Activated naive CD8-positive, alpha-beta T cell (primary cell): ENCODE measurements around the gene DCUN1D4.
"Not testable (repeated sequence)": the region's sequence is repeated elsewhere in the genome, so short reads cannot be mapped to it uniquely, and the experiment has no call there.

Experiments
- H3K27ac Mint-ChIP-seq: one replicate; pipeline ENCODE4 v1.8.0; 2021; ENCODE audit warnings: mixed read lengths
- H3K27me3 Mint-ChIP-seq: one replicate; pipeline ENCODE4 v1.8.0; 2021; ENCODE audit warnings: mixed read lengths
- H3K36me3 Mint-ChIP-seq: one replicate; pipeline ENCODE4 v1.8.0; 2021; ENCODE audit warnings: mixed read lengths
- H3K4me1 Mint-ChIP-seq: one replicate; pipeline ENCODE4 v1.8.0; 2021; ENCODE audit warnings: low read depth, mixed read lengths
- H3K4me3 Mint-ChIP-seq: one replicate; pipeline ENCODE4 v1.8.0; 2021; ENCODE audit warnings: mild to moderate bottlenecking, mixed read lengths
- H3K9me3 Mint-ChIP-seq: one replicate; pipeline ENCODE4 v1.8.0; 2021; ENCODE audit warnings: low read depth, mixed read lengths

Gene DCUN1D4

DNA sequence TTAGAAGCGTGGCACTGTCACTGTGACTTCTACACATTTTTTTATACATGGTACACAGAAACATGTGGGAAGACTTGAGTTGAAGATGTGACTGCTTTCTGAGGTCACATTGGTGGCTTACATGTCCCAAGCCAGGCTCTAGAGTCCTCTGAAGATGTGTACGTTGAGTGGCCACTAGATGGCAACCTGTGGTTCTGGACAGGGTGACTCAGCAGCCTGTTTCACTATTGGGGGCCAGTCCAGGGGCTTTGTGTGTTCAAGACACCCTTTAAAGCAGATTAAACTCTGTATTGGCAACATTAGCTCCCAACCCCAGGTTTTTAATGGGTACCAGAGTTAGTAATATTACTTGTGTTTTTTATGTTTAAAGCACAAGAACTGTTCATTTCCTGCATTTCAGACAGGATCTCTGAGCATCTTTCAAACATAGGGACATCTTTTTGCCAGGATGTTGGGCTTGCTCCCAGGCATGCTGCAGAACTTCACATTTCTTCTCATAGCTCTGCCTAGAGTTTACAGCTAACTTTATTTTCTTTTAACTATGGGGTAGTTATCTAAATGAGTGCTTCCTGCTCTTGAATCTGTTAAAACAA lies 53.0 kb downstream of the DCUN1D4 start:
- no peak overlapping the region for H3K4me3 Mint-ChIP-seq
- no peaks in the 10 kb centered on the region for H3K9me3 Mint-ChIP-seq
- H3K4me1 Mint-ChIP-seq = peaks cover 14% of the 10 kb centered on the region
- peaks cover 20% of the 10 kb centered on the region for H3K36me3 Mint-ChIP-seq
- H3K27ac Mint-ChIP-seq = peak overlapping the region; percentile 10
- H3K27me3 Mint-ChIP-seq = no peaks in the 10 kb centered on the region

DNA sequence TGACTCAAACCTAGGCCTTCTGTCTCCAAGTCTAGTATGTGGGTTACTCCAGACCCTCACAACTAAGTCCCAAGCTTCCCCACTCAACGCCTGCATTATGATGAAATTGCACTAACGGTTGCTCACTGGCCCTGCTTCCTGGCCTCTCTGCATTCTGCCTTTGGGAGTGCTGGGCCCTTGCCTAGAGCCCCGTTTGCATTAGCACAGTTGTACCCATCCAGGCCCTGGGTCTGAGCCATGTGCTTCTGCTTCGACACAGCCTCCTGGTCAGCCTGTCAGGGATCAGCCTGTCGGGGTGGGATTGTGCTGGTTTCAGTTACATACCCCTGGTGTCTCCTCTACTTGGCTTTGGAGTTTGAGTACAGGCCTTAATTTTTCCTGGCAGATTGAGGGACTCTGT lies 58.4 kb downstream of the DCUN1D4 start:
- H3K9me3 Mint-ChIP-seq = no peaks in the 10 kb centered on the region
- no peaks in the 10 kb centered on the region for H3K27me3 Mint-ChIP-seq
- peaks cover 30% of the 10 kb centered on the region for H3K36me3 Mint-ChIP-seq
- H3K27ac Mint-ChIP-seq = no peak overlapping the region
- H3K4me3 Mint-ChIP-seq = no peak overlapping the region
- peaks cover 2% of the 10 kb centered on the region for H3K4me1 Mint-ChIP-seq

DNA sequence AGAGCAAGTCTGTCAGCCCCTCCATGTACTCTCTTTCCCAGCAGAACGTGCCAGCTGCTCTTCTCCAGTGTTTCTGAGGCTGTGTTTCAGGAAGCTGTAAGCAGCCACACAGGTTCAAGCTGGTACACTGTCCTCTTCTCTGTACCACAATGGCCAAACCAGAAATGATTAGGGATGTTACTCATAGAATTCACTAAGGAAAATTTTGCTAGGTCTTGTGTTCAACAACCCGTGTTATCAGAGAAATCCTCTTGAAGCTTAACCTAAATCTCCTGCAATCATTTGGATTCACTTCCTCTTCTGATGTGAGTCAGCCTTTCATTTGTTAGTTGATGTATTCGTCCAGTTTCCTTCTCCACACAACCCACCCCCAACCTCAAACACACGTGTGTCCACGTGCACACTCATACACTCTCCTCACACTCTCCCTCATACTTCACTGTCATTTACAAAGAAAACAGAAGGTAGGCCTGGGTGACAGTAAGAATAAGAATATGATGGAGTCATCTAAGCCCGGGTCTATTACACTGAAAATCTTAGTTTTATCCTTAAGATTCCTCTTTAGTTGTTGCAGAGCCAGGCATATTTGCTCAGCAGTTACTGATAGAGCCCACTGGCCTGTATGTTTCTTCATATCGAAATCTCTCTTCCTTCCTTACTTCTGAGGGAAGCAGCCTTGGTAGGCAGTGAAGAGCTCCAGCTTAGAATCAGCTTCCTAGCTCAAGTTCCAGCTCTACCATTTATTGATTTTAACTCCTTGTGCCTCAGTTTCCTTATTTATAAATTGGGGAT lies 63.4 kb downstream of the DCUN1D4 start:
- no peak overlapping the region for H3K4me3 Mint-ChIP-seq
- no peaks in the 10 kb centered on the region for H3K4me1 Mint-ChIP-seq
- H3K9me3 Mint-ChIP-seq = no peaks in the 10 kb centered on the region
- H3K27me3 Mint-ChIP-seq = no peaks in the 10 kb centered on the region
- H3K27ac Mint-ChIP-seq = peak overlapping the region; percentile 36
- H3K36me3 Mint-ChIP-seq = peaks cover 27% of the 10 kb centered on the region

DNA sequence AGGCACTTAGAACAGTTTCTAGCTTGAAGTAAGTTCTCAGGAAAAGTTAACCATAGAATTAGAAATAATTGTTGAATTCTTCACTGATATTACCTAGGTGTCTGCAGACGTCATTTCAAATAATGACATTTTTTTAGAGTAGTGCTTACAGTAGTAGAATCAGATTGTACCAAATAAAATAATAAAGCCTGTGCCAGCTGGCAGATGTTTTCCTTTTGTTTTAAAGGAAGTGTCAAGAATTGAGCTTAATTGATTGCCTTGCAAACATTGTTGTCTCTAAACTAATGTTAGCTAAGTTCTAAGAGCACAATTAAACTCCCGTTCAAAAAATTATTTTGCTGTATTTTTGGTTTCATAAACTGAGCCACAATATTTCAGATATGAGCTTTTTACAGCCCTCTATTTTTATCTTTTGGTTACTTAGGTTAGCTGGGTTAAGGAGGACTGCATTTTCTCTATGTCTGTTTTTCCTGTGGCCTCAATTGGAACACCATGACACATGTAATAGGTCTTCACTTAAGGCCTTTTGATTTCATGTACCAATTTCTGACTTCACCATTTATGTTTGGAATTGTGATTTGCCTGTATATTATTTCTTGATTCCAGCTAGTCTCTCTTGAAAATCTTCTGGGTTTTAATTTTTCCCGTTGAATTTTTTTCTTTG lies 64.2 kb downstream of the DCUN1D4 start:
- no peaks in the 10 kb centered on the region for H3K4me1 Mint-ChIP-seq
- H3K4me3 Mint-ChIP-seq = no peak overlapping the region
- peaks cover 27% of the 10 kb centered on the region for H3K36me3 Mint-ChIP-seq

DNA sequence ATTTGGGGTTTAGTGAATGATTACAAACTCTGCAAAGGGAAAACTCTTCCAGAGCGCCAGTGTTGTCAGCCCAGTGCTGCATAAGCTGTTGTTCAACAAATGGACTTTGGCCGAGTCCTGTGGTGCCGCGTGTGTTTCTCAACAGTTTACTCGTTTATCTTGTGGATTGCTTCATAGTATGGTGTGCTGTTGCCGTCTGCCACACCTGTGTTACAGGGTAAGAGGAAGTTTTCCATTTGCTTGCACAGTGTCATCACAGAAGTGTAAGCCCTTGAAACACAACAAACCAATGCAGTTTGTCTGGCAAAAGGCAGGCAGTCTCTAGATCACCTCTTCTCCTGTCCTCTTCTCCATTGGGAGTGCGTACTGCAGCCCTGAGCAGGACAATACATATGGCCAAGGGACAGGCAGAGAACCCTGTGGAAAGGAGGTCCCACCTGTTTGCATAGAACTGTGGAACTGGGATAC lies 66.3 kb downstream of the DCUN1D4 start:
- Mint-ChIP-seq H3K36me3 (peaks cover 29% of the 10 kb centered on the region), H3K27ac (no peak overlapping the region), H3K4me1 (no peaks in the 10 kb centered on the region), H3K9me3 (no peaks in the 10 kb centered on the region), H3K27me3 (no peaks in the 10 kb centered on the region), H3K4me3 (no peak overlapping the region)

More for the DNA sequence above, 64.2 kb downstream of the DCUN1D4 start:
- Mint-ChIP-seq H3K27ac (no peak overlapping the region), H3K27me3 (no peaks in the 10 kb centered on the region), H3K9me3 (no peaks in the 10 kb centered on the region)

DNA sequence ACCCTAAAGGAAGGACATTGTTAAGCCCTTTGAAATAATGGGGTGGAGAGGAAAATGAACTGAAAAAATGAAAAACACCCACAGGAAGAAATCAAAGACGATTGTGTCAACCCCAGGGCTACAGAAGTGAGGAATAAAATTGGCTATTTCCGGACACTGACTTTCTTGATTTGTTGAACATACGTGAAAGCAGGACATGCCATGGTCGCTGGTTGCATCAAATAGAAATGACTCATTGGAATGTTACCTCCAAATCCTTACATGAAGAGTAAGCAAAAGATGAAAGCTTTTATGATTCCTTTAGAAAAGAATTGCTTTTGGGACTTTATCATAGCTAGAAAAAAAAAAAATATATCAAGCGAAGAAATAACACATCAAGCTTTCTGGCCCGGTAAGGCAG lies 75.3 kb downstream of the DCUN1D4 start:
- no peaks in the 10 kb centered on the region for H3K4me1 Mint-ChIP-seq
- H3K9me3 Mint-ChIP-seq = peaks cover 24% of the 10 kb centered on the region
- no peak overlapping the region for H3K27ac Mint-ChIP-seq
- no peak overlapping the region for H3K4me3 Mint-ChIP-seq
- H3K27me3 Mint-ChIP-seq = no peaks in the 10 kb centered on the region
- peaks cover 23% of the 10 kb centered on the region for H3K36me3 Mint-ChIP-seq

DNA sequence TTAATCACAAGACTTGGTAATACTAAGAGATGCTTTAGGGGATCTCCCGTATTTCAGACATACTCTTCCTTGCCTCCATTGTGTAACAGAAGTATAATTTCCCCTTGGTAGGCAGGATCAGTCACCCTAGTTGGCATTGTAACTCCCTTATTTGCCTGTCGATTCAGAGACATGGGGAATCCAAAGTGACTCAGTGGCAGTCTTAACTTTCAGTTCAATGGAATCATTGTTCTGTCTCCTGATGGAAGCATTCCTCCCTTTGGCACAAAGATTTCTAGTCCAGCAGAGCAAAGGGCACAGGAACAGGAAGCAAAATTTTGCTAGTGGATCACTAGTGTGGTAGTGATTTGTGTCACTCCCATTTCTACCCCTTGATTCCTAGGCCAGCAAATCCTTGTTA lies 80.4 kb downstream of the DCUN1D4 start:
- Mint-ChIP-seq H3K36me3 (peaks cover 7% of the 10 kb centered on the region), H3K4me1 (no peaks in the 10 kb centered on the region), H3K27ac (no peak overlapping the region), H3K4me3 (no peak overlapping the region), H3K27me3 (no peaks in the 10 kb centered on the region), H3K9me3 (peaks cover 12% of the 10 kb centered on the region)

DNA sequence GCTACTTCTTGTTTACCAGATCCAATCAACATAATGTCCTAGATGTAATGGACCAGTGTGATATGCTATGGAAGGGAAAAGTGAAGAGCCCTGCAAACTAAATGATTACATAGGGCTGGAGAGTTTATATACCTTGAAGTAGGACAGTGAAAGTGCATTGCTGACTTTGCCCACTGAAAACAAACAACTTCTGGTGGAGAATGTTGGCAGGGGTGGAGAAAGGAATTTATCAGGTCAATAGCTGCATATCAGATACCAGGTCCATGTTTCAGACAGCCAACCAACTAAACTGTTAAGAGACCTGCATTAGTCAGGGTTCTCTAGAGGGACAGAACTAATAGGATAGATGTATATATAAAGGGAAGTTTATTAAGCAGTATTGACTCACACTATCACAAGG lies 82.4 kb downstream of the DCUN1D4 start:
- H3K4me1 Mint-ChIP-seq = no peaks in the 10 kb centered on the region
- H3K36me3 Mint-ChIP-seq = peaks cover under 1% of the 10 kb centered on the region
- no peak overlapping the region for H3K27ac Mint-ChIP-seq
- H3K27me3 Mint-ChIP-seq = peaks cover 7% of the 10 kb centered on the region
- H3K9me3 Mint-ChIP-seq = peaks cover under 1% of the 10 kb centered on the region
- H3K4me3 Mint-ChIP-seq = no peak overlapping the region

DNA sequence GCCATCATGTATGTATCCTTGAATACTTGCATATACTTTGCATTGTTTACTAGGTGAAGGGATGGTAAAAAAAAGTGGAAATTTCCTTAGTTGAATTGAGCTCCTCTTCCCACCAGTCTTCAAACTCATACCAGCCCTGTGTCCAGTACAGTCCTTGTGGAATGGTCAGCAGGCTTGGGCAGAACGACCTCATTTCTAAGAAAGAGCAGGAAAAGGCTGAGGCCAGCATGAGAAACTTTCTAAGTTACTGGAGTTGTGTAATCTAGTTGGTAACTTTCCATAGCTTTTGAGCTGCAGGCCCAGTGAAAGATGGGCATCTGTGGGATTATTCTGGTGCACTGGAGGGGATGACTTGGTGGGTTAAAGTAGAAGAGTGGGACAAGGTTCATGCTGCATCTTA lies 87.6 kb downstream of the DCUN1D4 start:
- Mint-ChIP-seq H3K36me3 (no peaks in the 10 kb centered on the region), H3K4me3 (no peak overlapping the region), H3K27ac (no peak overlapping the region), H3K9me3 (no peaks in the 10 kb centered on the region), H3K27me3 (peaks cover 15% of the 10 kb centered on the region), H3K4me1 (no peaks in the 10 kb centered on the region)

DNA sequence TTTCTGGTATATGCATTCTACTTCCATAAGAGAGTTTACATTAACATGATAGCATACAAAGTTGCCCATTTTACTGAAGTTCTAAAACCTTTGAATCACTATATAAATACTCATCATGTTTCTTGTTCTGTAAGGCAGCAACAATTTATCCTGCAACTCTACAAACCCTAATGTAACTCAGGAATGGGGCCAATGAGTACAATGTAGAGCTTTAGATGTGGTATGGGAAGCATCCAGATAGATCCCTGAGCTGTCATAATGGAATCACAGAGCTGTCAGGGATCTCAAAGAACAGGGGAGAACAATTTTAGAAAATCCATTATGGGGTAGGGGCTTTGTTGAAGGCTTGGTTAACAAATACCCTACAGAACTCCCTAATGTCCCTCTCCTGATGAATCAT lies 88.5 kb downstream of the DCUN1D4 start:
- Mint-ChIP-seq H3K9me3 (no peaks in the 10 kb centered on the region), H3K4me1 (no peaks in the 10 kb centered on the region), H3K27me3 (peaks cover 15% of the 10 kb centered on the region), H3K4me3 (no peak overlapping the region), H3K27ac (no peak overlapping the region), H3K36me3 (no peaks in the 10 kb centered on the region)

DNA sequence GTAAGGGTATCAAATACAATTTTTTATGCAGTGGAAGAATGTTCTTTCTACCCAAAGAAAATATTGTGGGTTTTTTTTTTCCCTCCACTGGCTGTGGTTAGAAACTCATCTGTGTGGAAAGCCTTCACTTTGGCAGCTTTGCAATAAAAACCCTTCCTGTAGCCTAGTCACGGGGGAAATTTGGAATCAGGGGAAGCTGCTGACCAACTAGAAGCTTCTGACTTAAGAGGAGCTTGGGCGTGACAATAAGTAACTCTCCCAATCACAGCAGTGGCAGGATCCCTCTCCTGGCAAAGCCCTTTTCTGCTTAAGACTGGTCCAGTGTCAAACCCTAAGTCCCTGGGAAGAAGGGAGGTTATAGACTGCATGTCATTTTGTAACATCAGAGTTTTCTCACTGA lies 89.3 kb downstream of the DCUN1D4 start:
- Mint-ChIP-seq H3K27ac (no peak overlapping the region), H3K36me3 (no peaks in the 10 kb centered on the region), H3K4me3 (no peak overlapping the region), H3K4me1 (no peaks in the 10 kb centered on the region), H3K9me3 (no peaks in the 10 kb centered on the region), H3K27me3 (peaks cover 15% of the 10 kb centered on the region)

DNA sequence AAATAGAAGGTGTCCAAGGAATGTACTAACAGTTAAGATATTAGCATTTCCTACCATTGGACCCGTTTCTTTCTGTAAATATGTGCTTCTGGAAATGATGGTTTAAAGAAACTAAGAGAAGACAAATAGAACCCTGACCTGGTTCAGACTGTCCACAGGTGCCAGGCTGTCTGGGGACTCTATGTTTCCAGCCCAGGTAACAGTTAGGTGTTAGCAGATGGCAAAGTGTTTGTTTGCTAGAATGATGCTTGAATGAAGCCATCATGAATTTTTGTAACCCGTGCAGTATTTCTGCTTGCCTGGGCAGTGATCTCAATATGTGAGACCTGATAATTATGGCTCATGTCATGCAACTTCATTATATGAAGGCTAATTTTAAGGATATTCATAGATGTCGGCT lies 89.7 kb downstream of the DCUN1D4 start:
- H3K4me3 Mint-ChIP-seq = no peak overlapping the region
- H3K9me3 Mint-ChIP-seq = no peaks in the 10 kb centered on the region

DNA sequence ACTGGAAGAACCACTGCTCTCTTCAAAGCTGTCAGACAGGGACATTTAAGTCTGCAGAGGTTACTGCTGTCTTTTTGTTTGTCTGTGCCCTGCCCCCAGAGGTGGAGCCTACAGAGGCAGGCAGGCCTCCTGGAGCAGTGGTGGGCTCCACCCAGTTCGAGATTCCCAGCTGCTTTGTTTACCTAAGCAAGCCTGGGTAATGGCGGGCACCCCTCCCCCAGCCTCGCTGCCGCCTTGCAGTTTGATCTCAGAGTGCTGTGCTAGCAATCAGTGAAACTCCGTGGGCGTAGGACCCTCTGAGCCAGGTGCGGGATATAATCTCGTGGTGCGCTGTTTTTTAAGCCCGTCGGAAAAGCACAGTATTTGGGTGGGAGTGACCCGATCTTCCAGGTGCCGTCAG lies 97.5 kb downstream of the DCUN1D4 start:
- H3K9me3 Mint-ChIP-seq, H3K27me3 Mint-ChIP-seq, H3K4me3 Mint-ChIP-seq, H3K4me1 Mint-ChIP-seq, H3K36me3 Mint-ChIP-seq, H3K27ac Mint-ChIP-seq: not testable (repeated sequence)

More for the DNA sequence above, 89.7 kb downstream of the DCUN1D4 start:
- H3K4me1 Mint-ChIP-seq = no peaks in the 10 kb centered on the region
- peaks cover 15% of the 10 kb centered on the region for H3K27me3 Mint-ChIP-seq
- no peak overlapping the region for H3K27ac Mint-ChIP-seq
- no peaks in the 10 kb centered on the region for H3K36me3 Mint-ChIP-seq

DNA sequence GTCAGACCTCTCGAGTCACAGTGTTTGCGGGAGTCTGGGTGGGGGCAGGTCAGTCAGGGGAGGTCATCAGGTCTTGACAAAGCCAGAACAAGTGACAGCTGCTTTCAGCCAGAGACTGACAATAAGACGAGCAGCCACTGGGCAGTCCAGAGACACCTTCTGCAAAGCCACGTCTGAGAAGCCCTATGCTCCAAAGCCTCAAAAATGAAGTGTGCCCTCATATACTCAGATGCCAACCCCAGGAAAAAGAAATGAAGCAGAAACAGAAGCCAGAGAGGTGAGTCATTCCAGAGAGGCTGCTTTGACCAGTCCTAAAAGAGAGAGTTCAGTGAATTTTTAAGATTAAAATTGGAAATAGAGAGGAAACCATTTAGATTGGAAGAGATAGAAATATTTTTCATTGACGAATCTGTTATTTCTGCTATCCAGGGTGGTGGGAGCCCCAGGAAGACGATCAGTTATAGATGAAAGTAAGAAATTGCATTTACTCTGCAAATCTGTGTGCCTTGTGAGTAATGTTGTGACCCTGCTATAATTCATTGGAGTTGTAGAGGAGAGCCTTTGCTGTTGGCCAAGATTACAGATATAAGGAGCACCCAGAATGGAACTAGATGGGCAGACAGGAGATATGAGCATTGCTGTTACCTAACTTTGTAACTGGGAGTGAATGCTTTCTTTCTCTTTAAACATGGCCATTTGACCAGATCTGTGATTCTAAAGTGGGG lies 99.3 kb downstream of the DCUN1D4 start:
- peaks cover 3% of the 10 kb centered on the region for H3K27me3 Mint-ChIP-seq
- H3K9me3 Mint-ChIP-seq = no peaks in the 10 kb centered on the region
- no peaks in the 10 kb centered on the region for H3K36me3 Mint-ChIP-seq
- H3K4me1 Mint-ChIP-seq = no peaks in the 10 kb centered on the region
- H3K4me3 Mint-ChIP-seq = no peak overlapping the region
- H3K27ac Mint-ChIP-seq = no peak overlapping the region

DNA sequence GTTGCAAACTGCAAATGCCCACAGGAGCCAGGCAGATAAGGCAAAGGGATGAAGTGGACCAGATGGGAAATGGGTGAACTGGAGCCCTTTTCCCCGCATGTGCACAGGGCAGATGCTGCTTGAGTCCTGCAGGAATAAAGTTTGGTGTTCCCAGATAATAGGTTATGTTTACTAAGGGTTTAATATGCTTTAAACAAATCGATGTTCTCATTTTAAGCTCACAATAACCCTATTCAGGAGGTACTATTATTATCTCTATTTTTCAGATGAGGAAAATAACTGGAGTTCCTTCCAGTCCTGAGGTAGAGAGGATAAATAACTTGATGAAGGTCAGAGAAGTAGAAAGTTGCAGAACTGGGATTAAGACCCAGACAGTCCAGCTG lies 99.9 kb downstream of the DCUN1D4 start:
- no peaks in the 10 kb centered on the region for H3K36me3 Mint-ChIP-seq

More for the DNA sequence above, 99.9 kb downstream of the DCUN1D4 start:
- Mint-ChIP-seq H3K4me1 (no peaks in the 10 kb centered on the region), H3K9me3 (no peaks in the 10 kb centered on the region), H3K27ac (no peak overlapping the region), H3K4me3 (no peak overlapping the region), H3K27me3 (peaks cover 3% of the 10 kb centered on the region)
